Measurements from ENCODE around the gene COA7.

COA7 gene

GRCh38 chr1:52683367-52683940, 14.7 kb downstream of the COA7 start:
- no peak for TF ChIP-seq CTCF (conservative IDR thresholded peaks at IDR 0.05)
- H3K27ac ChIP-seq: no peak overlapping the region

GRCh38 chr1:52681136-52681535, 17.0 kb downstream of the COA7 start:
- H3K27ac ChIP-seq: no peak overlapping the region
- TF ChIP-seq CTCF (conservative IDR thresholded peaks at IDR 0.05): no peak

GRCh38 chr1:52680353-52680752, 17.8 kb downstream of the COA7 start:
- no peak for TF ChIP-seq CTCF (conservative IDR thresholded peaks at IDR 0.05)
- H3K27ac ChIP-seq: no peak overlapping the region

GRCh38 chr1:52679498-52679897, 18.6 kb downstream of the COA7 start:
- no peak for TF ChIP-seq CTCF (conservative IDR thresholded peaks at IDR 0.05)
- H3K27ac ChIP-seq: no peak overlapping the region

- TF ChIP-seq CTCF (conservative IDR thresholded peaks at IDR 0.05): no peak
- H3K27ac ChIP-seq: no peak overlapping the region
Observed at GRCh38 chr1:52679048-52679447, 19.1 kb downstream of the COA7 start.

GRCh38 chr1:52677076-52677806, 20.9 kb downstream of the COA7 start:
- no peak overlapping the region for H3K27ac ChIP-seq
- no peak for TF ChIP-seq CTCF (conservative IDR thresholded peaks at IDR 0.05)

GRCh38 chr1:52676249-52676903, 21.8 kb downstream of the COA7 start:
- no peak overlapping the region for H3K27ac ChIP-seq
- TF ChIP-seq CTCF (conservative IDR thresholded peaks at IDR 0.05): no peak
